GM18951 (cell line): Measurements from ENCODE around the gene CFAP53.
"Not testable (repeated sequence)": the region's sequence is repeated elsewhere in the genome, so short reads cannot be mapped to it uniquely, and the experiment has no call there.

ENCODE experiments used
- POLR2A ChIP-seq: IDR thresholded peaks from 4 replicates; pipeline ENCODE4 v1.6.1; 2011; ENCODE audit warnings: mild to moderate bottlenecking; ENCODE audit not compliant: insufficient read length, insufficient read depth; ENCODE audit errors: extremely low read depth
- in situ Hi-C: fragments of 300-500 bp; cut with MboI; formaldehyde crosslinking; loops from one replicate; pipeline ENCODE4 v1.12.0; 2022; ENCODE audit warnings: low sequenced_read_pairs, mixed read lengths, inconsistent platforms; ENCODE audit not compliant: unreplicated experiment

Gene CFAP53

GRCh38 chr18:50299626-50300388 lies 33.5 kb upstream of the CFAP53 start:
- no peak for TF ChIP-seq POLR2A
- in situ Hi-C loops: loop anchor here (10.0 kb wide), 1 partner anchor 55 kb away; no protein-coding TSS in a partner anchor

GRCh38 chr18:50298443-50299284 lies 32.4 kb upstream of the CFAP53 start:
- no peak for TF ChIP-seq POLR2A
- in situ Hi-C loops: no loop called here

- in situ Hi-C loops: no loop called here
Measured at GRCh38 chr18:50297621-50298442, 31.5 kb upstream of the CFAP53 start.

DNA sequence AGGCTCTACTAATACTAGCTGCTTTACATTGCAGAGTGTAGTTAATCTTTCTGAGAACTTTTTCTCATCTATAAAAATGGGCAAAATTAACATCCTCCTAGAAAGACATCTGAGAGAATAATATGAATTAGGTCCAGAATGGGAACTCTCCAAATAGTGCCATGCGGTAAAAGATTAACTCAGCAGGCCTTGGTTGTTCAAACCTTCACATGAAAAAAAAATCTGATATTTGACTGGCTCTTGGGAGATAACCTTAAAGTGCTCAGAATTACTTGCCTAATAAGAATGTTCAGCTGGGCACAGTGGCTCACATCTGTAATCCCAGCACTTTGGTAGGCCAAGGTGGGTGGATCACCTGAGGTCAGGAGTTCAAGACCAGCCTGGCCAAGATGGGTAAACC lies 26.7 kb upstream of the CFAP53 start:
- no peak for TF ChIP-seq POLR2A
- in situ Hi-C loops: no loop called here

More at GRCh38 chr18:50297621-50298442, 31.5 kb upstream of the CFAP53 start:
- TF ChIP-seq POLR2A: no peak

DNA sequence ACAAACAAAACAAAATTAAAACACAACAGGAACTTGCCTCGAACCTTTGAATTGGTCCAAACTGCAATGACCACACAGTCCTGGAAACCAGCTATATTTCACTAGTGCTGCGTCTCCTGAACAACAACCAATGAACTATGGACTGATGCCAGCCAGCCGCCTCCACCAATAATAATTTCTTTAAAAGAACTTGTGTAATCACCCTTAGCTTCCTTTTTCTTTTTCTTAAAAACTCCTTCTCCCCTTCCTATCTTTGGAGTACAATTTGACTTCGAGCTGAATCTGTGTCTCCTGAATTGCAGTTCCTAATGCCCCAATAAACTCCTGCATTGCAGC lies 22.8 kb upstream of the CFAP53 start:
- TF ChIP-seq POLR2A: no peak
- in situ Hi-C loops: no loop called here

- in situ Hi-C loops: not testable (repeated sequence)
Measured at GRCh38 chr18:50288348-50289107, 22.2 kb upstream of the CFAP53 start.

DNA sequence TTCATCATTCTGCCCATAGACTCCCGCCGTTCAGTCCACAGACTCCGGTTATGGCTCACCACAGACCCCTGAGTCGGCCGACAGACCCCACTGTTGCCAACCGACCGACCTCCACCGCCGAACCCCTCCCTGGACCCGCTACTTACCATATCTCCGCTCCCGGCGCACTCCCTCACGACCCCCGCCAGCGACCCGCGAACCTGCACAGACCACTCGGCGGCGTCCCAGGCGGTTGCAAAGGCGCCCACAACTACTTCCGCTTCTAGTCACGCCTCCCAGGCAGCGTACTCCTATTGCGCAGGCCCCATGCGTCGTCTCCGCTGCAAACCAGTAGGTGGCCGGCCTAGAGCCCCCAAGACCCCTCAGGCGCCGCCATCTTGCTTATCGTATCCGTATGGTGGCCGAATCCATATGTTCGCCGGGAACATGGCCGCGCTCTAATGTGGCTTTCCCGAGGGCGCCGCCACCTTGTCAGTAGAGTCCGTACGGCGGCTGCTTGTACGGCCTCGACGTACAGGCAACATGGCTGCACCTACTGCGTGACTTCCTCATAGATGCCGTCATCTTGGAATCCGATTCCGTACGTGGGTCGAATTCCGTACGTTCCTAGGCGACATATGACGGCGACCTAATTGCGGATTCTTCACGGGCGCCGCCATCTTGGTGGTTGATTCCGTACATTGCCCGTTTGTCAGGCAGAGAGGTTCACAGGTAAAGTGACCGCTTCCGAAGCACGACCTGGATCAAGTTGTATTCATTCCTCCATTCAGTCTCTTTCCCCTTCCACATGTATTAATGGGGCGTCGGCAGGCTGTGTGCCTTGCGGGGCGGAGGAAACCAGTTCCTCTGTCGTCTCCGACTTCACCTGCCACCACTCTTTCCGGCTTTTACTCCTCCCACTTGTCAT lies 21.4 kb upstream of the CFAP53 start, which contains the start of gene CXXC1:
Gene CXXC1, minus strand, starts transcription at position 252 of the 907 bp plus-strand sequence. Its CDS starts 103 bp downstream, at position 149.
- in situ Hi-C loops: no loop called here
- TF ChIP-seq POLR2A: peak; percentile 78

GRCh38 chr18:50287028-50287440 lies 20.7 kb upstream of the CFAP53 start:
- no peak for TF ChIP-seq POLR2A

GRCh38 chr18:50286391-50287027 lies 20.2 kb upstream of the CFAP53 start:
- no peak for TF ChIP-seq POLR2A
- in situ Hi-C loops: no loop called here

More at GRCh38 chr18:50287028-50287440, 20.7 kb upstream of the CFAP53 start:
- in situ Hi-C loops: no loop called here

GRCh38 chr18:50285631-50286321 lies 19.5 kb upstream of the CFAP53 start:
- in situ Hi-C loops: no loop called here
- TF ChIP-seq POLR2A: no peak

GRCh38 chr18:50285071-50285470 lies 18.8 kb upstream of the CFAP53 start:
- TF ChIP-seq POLR2A: no peak
- in situ Hi-C loops: no loop called here
